Dendritic cell treated with granulocyte-macrophage colony-stimulating factor and Interleukin-4, amounts not matched to agents 40 ng/mL and 50 ng/mL, for 4 days (primary cell): ENCODE results near the gene TBC1D5.
"Not testable (repeated sequence)": the region's sequence is repeated elsewhere in the genome, so short reads cannot be mapped to it uniquely, and the experiment has no call there.

Experiments
- H3K27ac Mint-ChIP-seq: one replicate; pipeline ENCODE4 v1.8.0; 2022; ENCODE audit warnings: mild to moderate bottlenecking, mixed read lengths
- H3K27me3 Mint-ChIP-seq: one replicate; pipeline ENCODE4 v1.8.0; 2022; ENCODE audit warnings: mild to moderate bottlenecking, mixed read lengths
- H3K36me3 Mint-ChIP-seq: one replicate; pipeline ENCODE4 v1.8.0; 2022; ENCODE audit warnings: low read depth, mixed read lengths
- H3K4me1 Mint-ChIP-seq: one replicate; pipeline ENCODE4 v1.8.0; 2022; ENCODE audit warnings: low read depth, mixed read lengths
- H3K4me3 Mint-ChIP-seq: one replicate; pipeline ENCODE4 v1.8.0; 2022; ENCODE audit warnings: mild to moderate bottlenecking, moderate library complexity, mixed read lengths
- H3K9me3 Mint-ChIP-seq: one replicate; pipeline ENCODE4 v1.8.0; 2022; ENCODE audit warnings: mixed read lengths
- intact Hi-C: fragments of 100-400 bp; cut with micrococcal nuclease; formaldehyde crosslinking; loops from one replicate; pipeline ENCODE4 v1.15.0; 2022

Gene TBC1D5

GRCh38 chr3:17367171-17367570 is 375.3 kb downstream of the TBC1D5 start:
- intact Hi-C loops, result no loop called here

GRCh38 chr3:17360991-17361390 is 381.4 kb downstream of the TBC1D5 start:
- Mint-ChIP-seq H3K27me3 (no peaks in the 10 kb centered on the region), H3K36me3 (peaks cover 45% of the 10 kb centered on the region), H3K27ac (no peak overlapping the region), H3K9me3 (no peaks in the 10 kb centered on the region), H3K4me3 (no peak overlapping the region), H3K4me1 (no peaks in the 10 kb centered on the region)
- intact Hi-C loops, result no loop called here

More at GRCh38 chr3:17367171-17367570, 375.3 kb downstream of the TBC1D5 start:
- Mint-ChIP-seq H3K36me3 (peaks cover 37% of the 10 kb centered on the region), H3K9me3 (no peaks in the 10 kb centered on the region), H3K27me3 (no peaks in the 10 kb centered on the region), H3K4me3 (no peak overlapping the region), H3K27ac (no peak overlapping the region), H3K4me1 (no peaks in the 10 kb centered on the region)

GRCh38 chr3:17359911-17360310 is 382.5 kb downstream of the TBC1D5 start:
- Mint-ChIP-seq H3K9me3 (no peaks in the 10 kb centered on the region), H3K4me3 (no peak overlapping the region), H3K27me3 (no peaks in the 10 kb centered on the region), H3K27ac (no peak overlapping the region), H3K4me1 (no peaks in the 10 kb centered on the region), H3K36me3 (peaks cover 42% of the 10 kb centered on the region)
- intact Hi-C loops, result no loop called here

GRCh38 chr3:17357035-17357710 is 385.3 kb downstream of the TBC1D5 start:
- Mint-ChIP-seq H3K36me3 (peaks cover 35% of the 10 kb centered on the region), H3K27me3 (no peaks in the 10 kb centered on the region), H3K9me3 (no peaks in the 10 kb centered on the region), H3K4me3 (no peak overlapping the region), H3K4me1 (no peaks in the 10 kb centered on the region), H3K27ac (no peak overlapping the region)
- intact Hi-C loops, result no loop called here

GRCh38 chr3:17356585-17356984 is 385.8 kb downstream of the TBC1D5 start:
- intact Hi-C loops, result no loop called here
- H3K4me3 Mint-ChIP-seq, result no peak overlapping the region
- H3K36me3 Mint-ChIP-seq, result peaks cover 36% of the 10 kb centered on the region
- no peaks in the 10 kb centered on the region for H3K27me3 Mint-ChIP-seq
- no peaks in the 10 kb centered on the region for H3K4me1 Mint-ChIP-seq
- no peaks in the 10 kb centered on the region for H3K9me3 Mint-ChIP-seq
- H3K27ac Mint-ChIP-seq, result no peak overlapping the region

- intact Hi-C loops, result no loop called here
- Mint-ChIP-seq H3K4me1 (no peaks in the 10 kb centered on the region), H3K27ac (no peak overlapping the region), H3K36me3 (peaks cover 40% of the 10 kb centered on the region), H3K4me3 (no peak overlapping the region), H3K9me3 (no peaks in the 10 kb centered on the region), H3K27me3 (no peaks in the 10 kb centered on the region)
Measured at GRCh38 chr3:17355591-17355990, 386.8 kb downstream of the TBC1D5 start.

GRCh38 chr3:17354341-17354740 is 388.1 kb downstream of the TBC1D5 start:
- intact Hi-C loops, result no loop called here
- Mint-ChIP-seq H3K9me3 (no peaks in the 10 kb centered on the region), H3K36me3 (peaks cover 40% of the 10 kb centered on the region), H3K27me3 (no peaks in the 10 kb centered on the region), H3K4me1 (no peaks in the 10 kb centered on the region), H3K4me3 (no peak overlapping the region), H3K27ac (no peak overlapping the region)

GRCh38 chr3:17352620-17353019 is 389.8 kb downstream of the TBC1D5 start:
- H3K36me3 Mint-ChIP-seq, result peaks cover 41% of the 10 kb centered on the region
- intact Hi-C loops, result no loop called here
- no peaks in the 10 kb centered on the region for H3K4me1 Mint-ChIP-seq
- no peak overlapping the region for H3K27ac Mint-ChIP-seq
- H3K27me3 Mint-ChIP-seq, result no peaks in the 10 kb centered on the region
- H3K9me3 Mint-ChIP-seq, result no peaks in the 10 kb centered on the region
- no peak overlapping the region for H3K4me3 Mint-ChIP-seq

- H3K4me1 Mint-ChIP-seq, intact Hi-C loops, H3K27ac Mint-ChIP-seq, H3K4me3 Mint-ChIP-seq, H3K9me3 Mint-ChIP-seq, H3K27me3 Mint-ChIP-seq: not testable (repeated sequence)
- H3K36me3 Mint-ChIP-seq, result peaks cover 28% of the 10 kb centered on the region
Measured at GRCh38 chr3:17351193-17351592, 391.2 kb downstream of the TBC1D5 start.

GRCh38 chr3:17349093-17349492 is 393.3 kb downstream of the TBC1D5 start:
- Mint-ChIP-seq H3K27me3 (no peaks in the 10 kb centered on the region), H3K36me3 (peaks cover 26% of the 10 kb centered on the region), H3K4me1 (no peaks in the 10 kb centered on the region), H3K9me3 (no peaks in the 10 kb centered on the region), H3K27ac (no peak overlapping the region), H3K4me3 (no peak overlapping the region)
- intact Hi-C loops, result no loop called here

- no peak overlapping the region for H3K27ac Mint-ChIP-seq
- H3K4me1 Mint-ChIP-seq, result no peaks in the 10 kb centered on the region
- H3K4me3 Mint-ChIP-seq, result no peak overlapping the region
Measured at GRCh38 chr3:17342119-17342518, 400.3 kb downstream of the TBC1D5 start.

GRCh38 chr3:17340693-17341092 is 401.7 kb downstream of the TBC1D5 start:
- Mint-ChIP-seq H3K4me1 (no peaks in the 10 kb centered on the region), H3K36me3 (peaks cover 15% of the 10 kb centered on the region), H3K27me3 (no peaks in the 10 kb centered on the region), H3K4me3 (no peak overlapping the region), H3K27ac (no peak overlapping the region), H3K9me3 (no peaks in the 10 kb centered on the region)
- intact Hi-C loops, result no loop called here

More at GRCh38 chr3:17342119-17342518, 400.3 kb downstream of the TBC1D5 start:
- Mint-ChIP-seq H3K27me3 (no peaks in the 10 kb centered on the region), H3K9me3 (no peaks in the 10 kb centered on the region), H3K36me3 (peaks cover 15% of the 10 kb centered on the region)
- intact Hi-C loops, result no loop called here

- H3K36me3 Mint-ChIP-seq, result peaks cover 15% of the 10 kb centered on the region
- intact Hi-C loops, result no loop called here
- H3K27ac Mint-ChIP-seq, result no peak overlapping the region
Measured at GRCh38 chr3:17340261-17340660, 402.2 kb downstream of the TBC1D5 start.

GRCh38 chr3:17339132-17339575 is 403.3 kb downstream of the TBC1D5 start:
- Mint-ChIP-seq H3K4me3 (no peak overlapping the region), H3K9me3 (no peaks in the 10 kb centered on the region), H3K4me1 (no peaks in the 10 kb centered on the region), H3K27me3 (no peaks in the 10 kb centered on the region), H3K36me3 (peaks cover 14% of the 10 kb centered on the region), H3K27ac (no peak overlapping the region)
- intact Hi-C loops, result no loop called here

More at GRCh38 chr3:17340261-17340660, 402.2 kb downstream of the TBC1D5 start:
- Mint-ChIP-seq H3K4me1 (no peaks in the 10 kb centered on the region), H3K4me3 (no peak overlapping the region), H3K27me3 (no peaks in the 10 kb centered on the region), H3K9me3 (no peaks in the 10 kb centered on the region)

GRCh38 chr3:17336291-17336690 is 406.1 kb downstream of the TBC1D5 start:
- Mint-ChIP-seq H3K4me1 (no peaks in the 10 kb centered on the region), H3K27me3 (no peaks in the 10 kb centered on the region), H3K27ac (no peak overlapping the region), H3K4me3 (no peak overlapping the region), H3K9me3 (no peaks in the 10 kb centered on the region), H3K36me3 (peaks cover 8% of the 10 kb centered on the region)
- intact Hi-C loops, result no loop called here
